PC-9 (cell line): Measurements from ENCODE around the gene IL22RA2.

Experiments
- CTCF ChIP-seq: fragments of 200-600 bp; sonication (generic); conservative IDR thresholded peaks from 2 replicates; pipeline ENCODE4 v1.6.1; 2017; ENCODE audit warnings: mixed run types, antibody characterized with exemption, mild to moderate bottlenecking, moderate library complexity
- EZH2 ChIP-seq: fragments of 200-600 bp; sonication (generic); IDR thresholded peaks from 2 replicates; pipeline ENCODE4 v1.8.0; 2017; ENCODE audit warnings: antibody characterized with exemption, low read depth

- no peak for TF ChIP-seq CTCF
- TF ChIP-seq EZH2 = no peak
Measured at GRCh38 chr6:137117581-137117980, 55.9 kb downstream of the IL22RA2 start.
